22Rv1 (cell line): ENCODE data around the gene RUVBL1.

Experiments
- H3K27ac ChIP-seq: fragments of 450-650 bp; 2 replicates; pipeline ENCODE4 v1.5.1; 2017
- CTCF ChIP-seq: fragments of 450-650 bp; IDR thresholded peaks from 2 replicates; pipeline ENCODE4 v1.5.1; 2017; ENCODE audit warnings: mild to moderate bottlenecking
- ZFX ChIP-seq: fragments of 450-650 bp; IDR thresholded peaks from 2 replicates; pipeline ENCODE4 v1.6.1; 2017; ENCODE audit warnings: antibody characterized with exemption, borderline replicate concordance

RUVBL1 gene

GRCh38 chr3:128151758-128152274, 28.2 kb upstream of the RUVBL1 start:
- peak overlapping the region; percentile 34; the same call in 1 of the 2 replicates for H3K27ac ChIP-seq
- TF ChIP-seq ZFX (no peak), CTCF (no peak)

- TF ChIP-seq CTCF, result no peak
- no peak for TF ChIP-seq ZFX
Observed at GRCh38 chr3:128149650-128150049, 26.0 kb upstream of the RUVBL1 start.

GRCh38 chr3:128146201-128146600, 22.6 kb upstream of the RUVBL1 start:
- no peak for TF ChIP-seq ZFX
- TF ChIP-seq CTCF, result no peak
- H3K27ac ChIP-seq, result no peak overlapping the region

More at GRCh38 chr3:128149650-128150049, 26.0 kb upstream of the RUVBL1 start:
- H3K27ac ChIP-seq, result no peak overlapping the region

GRCh38 chr3:128145279-128145678, 21.7 kb upstream of the RUVBL1 start:
- H3K27ac ChIP-seq, result no peak overlapping the region

GRCh38 chr3:128144512-128145187, 21.0 kb upstream of the RUVBL1 start:
- TF ChIP-seq CTCF (no peak), ZFX (no peak)
- H3K27ac ChIP-seq, result no peak overlapping the region

More at GRCh38 chr3:128145279-128145678, 21.7 kb upstream of the RUVBL1 start:
- no peak for TF ChIP-seq ZFX
- TF ChIP-seq CTCF, result no peak

- TF ChIP-seq CTCF (no peak), ZFX (no peak)
- no peak overlapping the region for H3K27ac ChIP-seq
Observed at GRCh38 chr3:128143496-128143895, 19.9 kb upstream of the RUVBL1 start.

GRCh38 chr3:128133273-128133883, 9.8 kb upstream of the RUVBL1 start:
- peak; percentile 70 for TF ChIP-seq CTCF
- TF ChIP-seq ZFX, result no peak
- no peak overlapping the region for H3K27ac ChIP-seq
